ENCODE results near the gene MRE11. TPM values are rescaled to one million over a fixed set of nuclear protein-coding genes. Genes with fewer than 3 reads are reported as not detected.
"Not testable (repeated sequence)": the region's sequence is repeated elsewhere in the genome, so short reads cannot be mapped to it uniquely, and the experiment has no call there.

The MRE11 gene
- total RNA-seq, 2 donors from 2014 or later, result 14.0 to 17.6 TPM

GRCh38 chr11:94400050-94400449 is 93.6 kb downstream of the MRE11 start:
- Histone ChIP-seq H3K9ac (ENCODE audit: low read depth in 2 of 2, low read length in 2 of 2) (no peak overlapping the region), H3K27me3 (peaks cover 25% of the 10 kb centered on the region), H3K4me3 (no peak overlapping the region), H3K4me1 (no peaks in the 10 kb centered on the region), H3K36me3 (no peaks in the 10 kb centered on the region), H3K27ac (no peak overlapping the region), H3K9me3 (no peaks in the 10 kb centered on the region)
- no peak for TF ChIP-seq CTCF (IDR thresholded peaks at IDR 0.05)
- intact Hi-C loops (cut with DNase I), result no loop called here
- DNase-seq, result no peak

DNA sequence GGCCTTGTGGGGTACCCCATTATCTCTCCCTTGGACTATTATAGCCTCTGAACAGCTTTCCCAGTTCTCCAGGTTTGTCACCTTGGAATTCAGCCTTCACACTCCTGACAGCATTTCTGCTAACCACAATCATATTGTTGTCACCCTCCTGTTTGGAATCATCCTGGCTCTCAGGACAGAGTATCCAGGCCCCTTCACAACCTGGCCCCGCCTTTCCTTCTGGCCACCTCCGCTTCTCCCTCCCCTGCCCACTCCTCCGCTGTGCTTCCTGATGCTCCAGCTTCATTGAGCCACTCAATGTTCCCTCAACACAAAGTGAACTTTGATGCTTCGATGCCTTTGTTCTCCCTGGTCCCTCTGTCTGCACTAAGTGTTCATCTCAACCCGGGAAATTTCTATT is 95.5 kb downstream of the MRE11 start:
- intact Hi-C loops (cut with DNase I), result no loop called here
- no peak overlapping the region for H3K9ac ChIP-seq (ENCODE audit: low read depth in 2 of 2, low read length in 2 of 2)
- no peak overlapping the region for H3K27ac ChIP-seq
- H3K9me3 ChIP-seq, result no peaks in the 10 kb centered on the region
- no peak overlapping the region for H3K4me3 ChIP-seq
- peaks cover 25% of the 10 kb centered on the region for H3K27me3 ChIP-seq
- H3K36me3 ChIP-seq, result no peaks in the 10 kb centered on the region
- DNase-seq, result no peak
- no peaks in the 10 kb centered on the region for H3K4me1 ChIP-seq
- TF ChIP-seq CTCF (IDR thresholded peaks at IDR 0.05), result no peak

GRCh38 chr11:94396282-94396681 is 97.4 kb downstream of the MRE11 start:
- intact Hi-C loops (cut with DNase I), result no loop called here
- Histone ChIP-seq H3K27ac (no peak overlapping the region), H3K4me3 (no peak overlapping the region), H3K27me3 (peaks cover 16% of the 10 kb centered on the region), H3K9ac (ENCODE audit: low read depth in 2 of 2, low read length in 2 of 2) (no peak overlapping the region), H3K4me1 (no peaks in the 10 kb centered on the region), H3K36me3 (no peaks in the 10 kb centered on the region), H3K9me3 (no peaks in the 10 kb centered on the region)
- no peak for DNase-seq
- TF ChIP-seq CTCF (IDR thresholded peaks at IDR 0.05), result no peak

DNA sequence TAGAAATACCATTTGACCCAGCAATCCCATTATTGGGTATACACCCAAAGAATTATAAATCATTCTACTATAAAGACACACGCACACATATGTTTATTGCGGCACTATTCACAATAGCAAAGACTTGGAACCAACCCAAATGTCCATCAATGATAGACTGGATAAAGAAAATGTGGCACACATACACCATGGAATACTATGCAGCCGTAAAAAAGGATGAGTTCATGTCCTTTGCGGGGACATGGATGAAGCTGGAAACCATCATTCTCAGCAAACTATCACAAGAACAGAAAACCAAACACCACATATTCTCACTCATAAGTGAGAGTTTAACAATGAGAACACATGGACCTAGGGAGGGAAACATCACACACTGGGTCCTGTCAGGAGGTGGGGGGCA is 101.7 kb downstream of the MRE11 start:
- H3K4me1 ChIP-seq; H3K4me3 ChIP-seq; DNase-seq; intact Hi-C loops (cut with DNase I); H3K27ac ChIP-seq; H3K36me3 ChIP-seq; H3K9me3 ChIP-seq; H3K27me3 ChIP-seq; H3K9ac ChIP-seq (ENCODE audit: low read depth in 2 of 2, low read length in 2 of 2): not testable (repeated sequence)

- no peaks in the 10 kb centered on the region for H3K4me1 ChIP-seq
- intact Hi-C loops (cut with DNase I), result no loop called here
Observed at GRCh38 chr11:94379613-94380012, 114.0 kb downstream of the MRE11 start.

GRCh38 chr11:94376841-94377240 is 116.8 kb downstream of the MRE11 start:
- no peak for DNase-seq
- TF ChIP-seq CTCF (IDR thresholded peaks at IDR 0.05), result no peak
- Histone ChIP-seq H3K9ac (ENCODE audit: low read depth in 2 of 2, low read length in 2 of 2) (no peak overlapping the region), H3K27ac (no peak overlapping the region), H3K4me3 (no peak overlapping the region), H3K4me1 (no peaks in the 10 kb centered on the region), H3K9me3 (no peaks in the 10 kb centered on the region), H3K27me3 (no peaks in the 10 kb centered on the region), H3K36me3 (no peaks in the 10 kb centered on the region)
- intact Hi-C loops (cut with DNase I), result no loop called here

More at GRCh38 chr11:94379613-94380012, 114.0 kb downstream of the MRE11 start:
- Histone ChIP-seq H3K36me3 (no peaks in the 10 kb centered on the region), H3K27ac (no peak overlapping the region), H3K4me3 (no peak overlapping the region), H3K9ac (ENCODE audit: low read depth in 2 of 2, low read length in 2 of 2) (no peak overlapping the region), H3K27me3 (no peaks in the 10 kb centered on the region), H3K9me3 (no peaks in the 10 kb centered on the region)
- no peak for TF ChIP-seq CTCF (IDR thresholded peaks at IDR 0.05)
- no peak for DNase-seq

GRCh38 chr11:94370576-94370975 is 123.1 kb downstream of the MRE11 start:
- H3K4me3 ChIP-seq; H3K27me3 ChIP-seq; H3K9me3 ChIP-seq; DNase-seq; intact Hi-C loops (cut with DNase I); H3K9ac ChIP-seq (ENCODE audit: low read depth in 2 of 2, low read length in 2 of 2); H3K27ac ChIP-seq; H3K4me1 ChIP-seq; H3K36me3 ChIP-seq: not testable (repeated sequence)

All from colonic mucosa (tissue), 4 donors.